Measurements from ENCODE around the gene SPESP1. TPM values are rescaled to one million over a fixed set of nuclear protein-coding genes. Genes with fewer than 3 reads are reported as not detected.
A peak's percentile ranks its signal among the peaks of the same experiment; 100 is the strongest.

The SPESP1 gene
- total RNA-seq: 1.6 TPM

DNA sequence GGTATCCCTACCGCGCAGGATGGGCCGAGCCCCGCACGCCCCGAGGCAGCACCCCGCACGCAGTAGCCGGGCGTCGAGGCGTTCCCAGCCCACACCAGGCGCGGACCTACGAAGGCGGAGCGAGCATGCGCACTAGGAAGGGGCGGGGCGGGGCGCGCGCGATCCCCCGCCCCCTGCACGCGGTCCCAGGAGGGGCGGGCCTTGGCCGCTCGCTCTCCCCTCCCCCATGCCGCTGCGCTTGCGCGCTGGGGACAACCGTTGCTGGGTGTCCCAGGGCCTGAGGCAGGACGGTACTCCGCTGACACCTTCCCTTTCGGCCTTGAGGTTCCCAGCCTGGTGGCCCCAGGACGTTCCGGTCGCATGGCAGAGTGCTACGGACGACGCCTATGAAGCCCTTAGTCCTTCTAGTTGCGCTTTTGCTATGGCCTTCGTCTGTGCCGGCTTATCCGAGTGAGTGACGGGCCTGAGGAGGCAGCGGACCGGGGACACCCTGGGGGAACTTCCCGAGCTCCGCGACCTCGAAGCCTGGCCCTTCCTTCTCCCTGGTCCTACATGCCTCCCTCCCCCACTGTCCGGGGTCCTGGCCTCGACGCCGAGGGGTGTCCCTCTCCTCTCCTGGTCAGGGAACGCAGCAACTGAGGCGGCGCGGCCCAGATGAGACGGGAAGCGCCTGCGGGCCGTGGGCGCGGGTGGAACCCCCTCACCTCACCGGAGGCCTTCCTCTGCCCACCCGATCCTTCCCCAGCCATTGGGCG lies at the start of gene SPESP1:
SPESP1 (plus strand) TSS at position 258 of the 755 bp plus-strand sequence; CDS start at position 387, 129 bp downstream.
- Histone ChIP-seq H3K36me3 (ENCODE audit: control insufficient read depth in 3 of 3, insufficient read depth in 3 of 3, low read length in 3 of 3) (no peaks in the 10 kb centered on the region), H3K9me3 (ENCODE audit: control insufficient read depth in 3 of 3, low read length in 3 of 3) (no peaks in the 10 kb centered on the region), H3K27ac (ENCODE audit: low read depth, low read length) (no peak within 1 kb of the TSS), H3K27me3 (ENCODE audit: control insufficient read depth in 3 of 3, insufficient read depth in 3 of 3, low read length in 3 of 3) (peaks cover 0 to 6% (median 0%) of the 10 kb centered on the region in 3 donors), H3K4me3 (ENCODE audit: low read length in 3 of 3) (peak within 1 kb of the TSS; percentile 36 to 75 (median 58)), H3K4me1 (ENCODE audit: control insufficient read depth in 3 of 3, insufficient read depth in 3 of 3, low read length in 3 of 3) (peaks cover 0 to 3% (median 0%) of the 10 kb centered on the region in 3 donors), H3K9ac (ENCODE audit: low read depth in 1 of 3, low read length in 3 of 3) (peak within 1 kb of the TSS in 2 of 3 donors; percentile 17 to 74)

GRCh38 chr15:68885070-68885469 lies 45.3 kb upstream of the SPESP1 start:
- H3K27me3 ChIP-seq (ENCODE audit: control insufficient read depth in 3 of 3, insufficient read depth in 3 of 3, low read length in 3 of 3): no peaks in the 10 kb centered on the region
- no peaks in the 10 kb centered on the region for H3K36me3 ChIP-seq (ENCODE audit: control insufficient read depth in 3 of 3, insufficient read depth in 3 of 3, low read length in 3 of 3)
- H3K4me3 ChIP-seq (ENCODE audit: low read length in 3 of 3): no peak overlapping the region
- H3K27ac ChIP-seq (ENCODE audit: low read depth, low read length): no peak overlapping the region
- peaks cover 0 to 9% (median 5%) of the 10 kb centered on the region in 3 donors for H3K4me1 ChIP-seq (ENCODE audit: control insufficient read depth in 3 of 3, insufficient read depth in 3 of 3, low read length in 3 of 3)
- H3K9ac ChIP-seq (ENCODE audit: low read depth in 1 of 3, low read length in 3 of 3): no peak overlapping the region
- no peaks in the 10 kb centered on the region for H3K9me3 ChIP-seq (ENCODE audit: control insufficient read depth in 3 of 3, low read length in 3 of 3)

GRCh38 chr15:68887120-68887519 lies 43.2 kb upstream of the SPESP1 start:
- Histone ChIP-seq H3K9ac (ENCODE audit: low read depth in 1 of 3, low read length in 3 of 3) (no peak overlapping the region), H3K27me3 (ENCODE audit: control insufficient read depth in 3 of 3, insufficient read depth in 3 of 3, low read length in 3 of 3) (no peaks in the 10 kb centered on the region), H3K27ac (ENCODE audit: low read depth, low read length) (no peak overlapping the region), H3K4me3 (ENCODE audit: low read length in 3 of 3) (no peak overlapping the region), H3K36me3 (ENCODE audit: control insufficient read depth in 3 of 3, insufficient read depth in 3 of 3, low read length in 3 of 3) (no peaks in the 10 kb centered on the region), H3K4me1 (ENCODE audit: control insufficient read depth in 3 of 3, insufficient read depth in 3 of 3, low read length in 3 of 3) (peaks cover 0 to 9% (median 5%) of the 10 kb centered on the region in 3 donors), H3K9me3 (ENCODE audit: control insufficient read depth in 3 of 3, low read length in 3 of 3) (no peaks in the 10 kb centered on the region)

GRCh38 chr15:68887819-68888218 lies 42.5 kb upstream of the SPESP1 start:
- H3K9ac ChIP-seq (ENCODE audit: low read depth in 1 of 3, low read length in 3 of 3): no peak overlapping the region
- no peaks in the 10 kb centered on the region for H3K9me3 ChIP-seq (ENCODE audit: control insufficient read depth in 3 of 3, low read length in 3 of 3)
- no peak overlapping the region for H3K4me3 ChIP-seq (ENCODE audit: low read length in 3 of 3)
- H3K4me1 ChIP-seq (ENCODE audit: control insufficient read depth in 3 of 3, insufficient read depth in 3 of 3, low read length in 3 of 3): peaks cover 0 to 9% (median 5%) of the 10 kb centered on the region in 3 donors
- H3K36me3 ChIP-seq (ENCODE audit: control insufficient read depth in 3 of 3, insufficient read depth in 3 of 3, low read length in 3 of 3): no peaks in the 10 kb centered on the region
- H3K27me3 ChIP-seq (ENCODE audit: control insufficient read depth in 3 of 3, insufficient read depth in 3 of 3, low read length in 3 of 3): no peaks in the 10 kb centered on the region
- H3K27ac ChIP-seq (ENCODE audit: low read depth, low read length): no peak overlapping the region

DNA sequence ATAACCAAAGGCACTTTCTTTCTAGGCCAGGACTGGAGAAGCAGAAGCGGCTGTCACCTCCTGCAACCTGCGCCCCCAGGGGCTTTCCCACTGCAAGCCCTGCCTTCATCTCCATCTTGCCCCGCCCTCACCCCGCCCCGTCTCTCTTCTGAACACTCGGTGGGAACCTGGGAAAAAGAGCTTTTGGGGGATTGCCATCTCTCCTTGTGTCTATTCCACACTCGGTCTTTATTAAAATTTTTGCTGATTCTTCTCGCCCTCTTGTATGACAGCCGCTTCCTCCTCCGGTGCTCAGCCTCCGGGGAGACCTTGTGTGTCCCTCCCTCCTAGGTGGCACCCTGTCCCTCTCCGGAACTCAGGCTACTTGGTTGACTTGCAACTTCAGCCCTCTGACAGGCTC lies 41.9 kb upstream of the SPESP1 start:
- H3K36me3 ChIP-seq (ENCODE audit: control insufficient read depth in 3 of 3, insufficient read depth in 3 of 3, low read length in 3 of 3): no peaks in the 10 kb centered on the region
- H3K27me3 ChIP-seq (ENCODE audit: control insufficient read depth in 3 of 3, insufficient read depth in 3 of 3, low read length in 3 of 3): no peaks in the 10 kb centered on the region

DNA sequence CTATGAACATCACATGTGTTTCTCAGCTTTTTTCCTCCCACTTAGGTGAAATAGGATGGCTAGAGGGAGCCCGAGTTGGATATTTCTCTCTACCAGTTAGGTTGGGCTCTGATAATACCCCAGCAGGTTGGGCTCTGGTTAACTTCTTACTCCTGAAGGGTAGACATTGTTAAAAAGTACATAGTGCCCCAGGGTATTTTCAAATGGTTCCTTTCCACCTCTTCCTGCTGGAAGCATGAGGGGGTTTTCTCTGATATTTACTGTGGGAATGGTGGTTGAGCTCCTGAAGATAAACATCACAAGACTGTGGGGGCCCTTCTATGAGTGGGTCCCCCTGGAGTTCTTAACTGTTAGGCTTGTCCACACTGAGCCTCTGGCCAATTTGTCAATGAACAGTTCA lies 36.1 kb upstream of the SPESP1 start:
- Histone ChIP-seq H3K4me1 (ENCODE audit: control insufficient read depth in 3 of 3, insufficient read depth in 3 of 3, low read length in 3 of 3) (no peaks in the 10 kb centered on the region), H3K27me3 (ENCODE audit: control insufficient read depth in 3 of 3, insufficient read depth in 3 of 3, low read length in 3 of 3) (no peaks in the 10 kb centered on the region), H3K27ac (ENCODE audit: low read depth, low read length) (no peak overlapping the region), H3K36me3 (ENCODE audit: control insufficient read depth in 3 of 3, insufficient read depth in 3 of 3, low read length in 3 of 3) (no peaks in the 10 kb centered on the region), H3K4me3 (ENCODE audit: low read length in 3 of 3) (no peak overlapping the region), H3K9me3 (ENCODE audit: control insufficient read depth in 3 of 3, low read length in 3 of 3) (no peaks in the 10 kb centered on the region), H3K9ac (ENCODE audit: low read depth in 1 of 3, low read length in 3 of 3) (no peak overlapping the region)

More for the DNA sequence above, 41.9 kb upstream of the SPESP1 start:
- Histone ChIP-seq H3K4me1 (ENCODE audit: control insufficient read depth in 3 of 3, insufficient read depth in 3 of 3, low read length in 3 of 3) (peaks cover 0 to 9% (median 5%) of the 10 kb centered on the region in 3 donors), H3K9me3 (ENCODE audit: control insufficient read depth in 3 of 3, low read length in 3 of 3) (no peaks in the 10 kb centered on the region), H3K4me3 (ENCODE audit: low read length in 3 of 3) (no peak overlapping the region), H3K27ac (ENCODE audit: low read depth, low read length) (no peak overlapping the region), H3K9ac (ENCODE audit: low read depth in 1 of 3, low read length in 3 of 3) (no peak overlapping the region)

DNA sequence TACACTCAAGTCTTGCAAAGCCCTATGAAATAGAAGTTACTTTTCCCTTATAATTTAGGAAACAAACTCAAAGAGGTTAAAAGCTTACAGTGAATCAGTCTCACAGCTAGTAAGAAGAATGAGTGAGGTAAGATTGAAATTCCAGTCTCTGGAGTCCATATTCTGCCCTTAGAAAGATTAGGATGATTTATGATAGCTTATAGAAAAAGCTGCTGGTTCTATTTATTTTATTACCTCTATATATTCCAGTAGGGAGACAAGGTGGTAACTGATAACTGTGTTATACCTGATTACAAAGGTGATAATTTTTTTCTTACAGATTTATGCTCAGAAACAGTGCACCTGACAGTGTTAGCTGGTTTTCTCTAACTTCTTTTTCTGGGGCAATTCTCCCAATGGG lies 34.1 kb upstream of the SPESP1 start:
- Histone ChIP-seq H3K4me1 (ENCODE audit: control insufficient read depth in 3 of 3, insufficient read depth in 3 of 3, low read length in 3 of 3) (no peaks in the 10 kb centered on the region), H3K9me3 (ENCODE audit: control insufficient read depth in 3 of 3, low read length in 3 of 3) (no peaks in the 10 kb centered on the region), H3K27ac (ENCODE audit: low read depth, low read length) (no peak overlapping the region), H3K36me3 (ENCODE audit: control insufficient read depth in 3 of 3, insufficient read depth in 3 of 3, low read length in 3 of 3) (no peaks in the 10 kb centered on the region), H3K9ac (ENCODE audit: low read depth in 1 of 3, low read length in 3 of 3) (no peak overlapping the region), H3K4me3 (ENCODE audit: low read length in 3 of 3) (no peak overlapping the region), H3K27me3 (ENCODE audit: control insufficient read depth in 3 of 3, insufficient read depth in 3 of 3, low read length in 3 of 3) (no peaks in the 10 kb centered on the region)

GRCh38 chr15:68897016-68897415 lies 33.3 kb upstream of the SPESP1 start:
- Histone ChIP-seq H3K27ac (ENCODE audit: low read depth, low read length) (no peak overlapping the region), H3K9ac (ENCODE audit: low read depth in 1 of 3, low read length in 3 of 3) (no peak overlapping the region), H3K27me3 (ENCODE audit: control insufficient read depth in 3 of 3, insufficient read depth in 3 of 3, low read length in 3 of 3) (no peaks in the 10 kb centered on the region), H3K9me3 (ENCODE audit: control insufficient read depth in 3 of 3, low read length in 3 of 3) (no peaks in the 10 kb centered on the region), H3K4me3 (ENCODE audit: low read length in 3 of 3) (no peak overlapping the region), H3K4me1 (ENCODE audit: control insufficient read depth in 3 of 3, insufficient read depth in 3 of 3, low read length in 3 of 3) (no peaks in the 10 kb centered on the region), H3K36me3 (ENCODE audit: control insufficient read depth in 3 of 3, insufficient read depth in 3 of 3, low read length in 3 of 3) (no peaks in the 10 kb centered on the region)

DNA sequence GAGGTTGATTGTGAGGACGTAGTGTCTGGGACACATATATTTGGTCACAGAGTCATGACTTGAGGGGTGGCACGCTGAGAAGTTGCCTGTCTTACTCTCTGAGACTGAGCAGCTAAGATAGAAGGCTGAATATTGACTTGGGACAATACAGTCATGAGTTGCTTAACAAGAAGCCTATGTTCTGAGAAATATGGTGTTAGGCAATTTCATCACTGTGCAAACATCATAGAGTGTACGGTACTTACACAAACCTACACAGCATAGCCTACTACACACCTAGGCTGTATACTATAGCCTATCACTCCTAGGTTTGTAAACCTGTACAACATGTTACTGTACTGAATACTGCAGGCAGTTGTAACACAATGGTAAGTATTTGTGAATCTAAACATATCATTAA lies 30.3 kb upstream of the SPESP1 start:
- no peak overlapping the region for H3K27ac ChIP-seq (ENCODE audit: low read depth, low read length)
- no peaks in the 10 kb centered on the region for H3K9me3 ChIP-seq (ENCODE audit: control insufficient read depth in 3 of 3, low read length in 3 of 3)
- no peaks in the 10 kb centered on the region for H3K4me1 ChIP-seq (ENCODE audit: control insufficient read depth in 3 of 3, insufficient read depth in 3 of 3, low read length in 3 of 3)
- H3K27me3 ChIP-seq (ENCODE audit: control insufficient read depth in 3 of 3, insufficient read depth in 3 of 3, low read length in 3 of 3): no peaks in the 10 kb centered on the region
- H3K4me3 ChIP-seq (ENCODE audit: low read length in 3 of 3): no peak overlapping the region
- H3K36me3 ChIP-seq (ENCODE audit: control insufficient read depth in 3 of 3, insufficient read depth in 3 of 3, low read length in 3 of 3): no peaks in the 10 kb centered on the region
- H3K9ac ChIP-seq (ENCODE audit: low read depth in 1 of 3, low read length in 3 of 3): no peak overlapping the region

- no peaks in the 10 kb centered on the region for H3K4me1 ChIP-seq (ENCODE audit: control insufficient read depth in 3 of 3, insufficient read depth in 3 of 3, low read length in 3 of 3)
- H3K9ac ChIP-seq (ENCODE audit: low read depth in 1 of 3, low read length in 3 of 3): no peak overlapping the region
- H3K36me3 ChIP-seq (ENCODE audit: control insufficient read depth in 3 of 3, insufficient read depth in 3 of 3, low read length in 3 of 3): no peaks in the 10 kb centered on the region
- H3K27me3 ChIP-seq (ENCODE audit: control insufficient read depth in 3 of 3, insufficient read depth in 3 of 3, low read length in 3 of 3): no peaks in the 10 kb centered on the region
- no peak overlapping the region for H3K27ac ChIP-seq (ENCODE audit: low read depth, low read length)
- no peak overlapping the region for H3K4me3 ChIP-seq (ENCODE audit: low read length in 3 of 3)
- no peaks in the 10 kb centered on the region for H3K9me3 ChIP-seq (ENCODE audit: control insufficient read depth in 3 of 3, low read length in 3 of 3)
Measured at GRCh38 chr15:68907396-68907923, 22.9 kb upstream of the SPESP1 start.

Data from skeletal muscle tissue (tissue), 4 donors.